ENCODE data around the gene ANKRD12.

Gene ANKRD12

DNA sequence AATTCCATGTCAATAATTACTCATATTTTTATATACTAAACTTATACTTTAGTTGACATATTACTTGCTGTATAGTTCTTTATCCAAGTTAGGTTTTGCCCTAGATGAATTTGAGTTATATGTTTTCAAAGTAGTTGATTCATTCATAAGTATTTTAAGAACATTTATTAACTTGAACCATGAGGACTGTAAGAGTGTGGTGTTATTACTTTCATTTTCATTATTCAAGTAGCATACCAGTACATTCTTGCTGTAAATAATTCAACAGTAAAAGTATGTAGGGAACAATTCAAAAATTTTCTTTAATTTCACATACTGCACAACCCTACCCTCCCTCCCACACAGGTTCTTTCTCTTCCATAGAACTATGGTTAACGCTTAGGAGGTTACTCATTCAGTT lies 75.4 kb downstream of the ANKRD12 start:
- H3F3A ChIP-seq (ENCODE audit: low read depth): no peaks in the 10 kb centered on the region
- peaks cover 7% of the 10 kb centered on the region for H3K4me1 ChIP-seq (ENCODE audit: insufficient read depth, low read length, poor library complexity, severe bottlenecking)
- H3K4me2 ChIP-seq (ENCODE audit: low read depth, low read length, poor library complexity, severe bottlenecking): no peak overlapping the region
- H3K9me3 ChIP-seq (ENCODE audit: insufficient read depth, low read depth, low read length): no peaks in the 10 kb centered on the region
- H3K36me3 ChIP-seq (ENCODE audit: insufficient read depth, low read length): peaks cover 72% of the 10 kb centered on the region
- no peak overlapping the region for H2AFZ ChIP-seq (ENCODE audit: low read length)
- H3K79me2 ChIP-seq (ENCODE audit: insufficient read depth, low read length): no peaks in the 10 kb centered on the region
- no peak overlapping the region for H3K4me3 ChIP-seq (ENCODE audit: low read length, poor library complexity, severe bottlenecking)
- H4K20me1 ChIP-seq (ENCODE audit: insufficient read depth, low read length, poor library complexity, severe bottlenecking): no peaks in the 10 kb centered on the region
- TF ChIP-seq CTCF (conservative IDR thresholded peaks at IDR 0.05; ENCODE audit: low read length): no peak
- no peak for TF ChIP-seq EZH2phosphoT487 (IDR thresholded peaks at IDR 0.05; ENCODE audit: borderline replicate concordance)
- no peaks in the 10 kb centered on the region for H3K9me2 ChIP-seq (replicated peaks; ENCODE audit: low read depth, low read length)
- no peak overlapping the region for H3K9ac ChIP-seq (ENCODE audit: low read depth, low read length, poor library complexity, severe bottlenecking)
- H3K27me3 ChIP-seq (ENCODE audit: insufficient read depth, low read length, poor library complexity, severe bottlenecking): no peaks in the 10 kb centered on the region

DNA sequence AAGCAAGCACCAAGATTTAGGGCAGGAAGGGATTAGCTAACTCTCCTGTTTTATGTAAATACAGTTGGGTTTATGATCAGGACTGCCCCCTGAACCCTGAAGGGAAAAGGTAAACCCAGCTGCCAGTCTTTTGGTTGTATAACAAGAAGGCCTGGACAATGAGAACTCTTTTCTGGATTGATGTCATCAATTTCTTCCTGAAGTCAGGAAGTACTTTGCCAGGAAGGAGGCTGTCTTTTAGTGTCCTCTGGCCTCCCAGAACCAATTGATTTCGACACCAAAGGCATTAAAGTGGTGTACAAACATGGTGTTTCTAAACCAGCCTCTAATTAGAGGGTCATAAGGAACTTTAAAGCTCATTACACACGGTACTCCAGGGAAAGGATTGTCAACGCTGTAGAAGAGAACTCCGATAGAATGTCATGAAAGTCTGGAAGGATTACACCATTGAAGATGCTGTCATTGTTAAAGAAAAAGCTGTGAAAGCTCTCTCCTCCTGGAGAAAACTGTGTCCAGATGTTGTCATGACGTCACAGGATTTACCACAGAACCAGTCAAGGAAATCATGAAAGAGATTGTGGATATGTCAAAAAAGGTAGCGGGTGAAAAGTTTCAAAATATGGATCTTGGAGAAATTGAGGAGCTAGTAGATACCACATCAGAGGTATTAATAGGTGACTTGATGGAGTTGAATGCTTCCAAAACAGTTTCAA lies 78.8 kb downstream of the ANKRD12 start:
- H3K9me2 ChIP-seq (replicated peaks; ENCODE audit: low read depth, low read length): no peaks in the 10 kb centered on the region
- H2AFZ ChIP-seq (ENCODE audit: low read length): no peak overlapping the region
- no peak overlapping the region for H3K4me3 ChIP-seq (ENCODE audit: low read length, poor library complexity, severe bottlenecking)
- H3F3A ChIP-seq (ENCODE audit: low read depth): no peaks in the 10 kb centered on the region
- H3K9me3 ChIP-seq (ENCODE audit: insufficient read depth, low read depth, low read length): no peaks in the 10 kb centered on the region
- TF ChIP-seq CTCF (conservative IDR thresholded peaks at IDR 0.05; ENCODE audit: low read length) (no peak), EZH2phosphoT487 (IDR thresholded peaks at IDR 0.05; ENCODE audit: borderline replicate concordance) (no peak)
- no peaks in the 10 kb centered on the region for H3K79me2 ChIP-seq (ENCODE audit: insufficient read depth, low read length)
- peaks cover 61% of the 10 kb centered on the region for H3K36me3 ChIP-seq (ENCODE audit: insufficient read depth, low read length)
- no peaks in the 10 kb centered on the region for H4K20me1 ChIP-seq (ENCODE audit: insufficient read depth, low read length, poor library complexity, severe bottlenecking)
- H3K27me3 ChIP-seq (ENCODE audit: insufficient read depth, low read length, poor library complexity, severe bottlenecking): no peaks in the 10 kb centered on the region
- no peak overlapping the region for H3K9ac ChIP-seq (ENCODE audit: low read depth, low read length, poor library complexity, severe bottlenecking)
- no peak overlapping the region for H3K4me2 ChIP-seq (ENCODE audit: low read depth, low read length, poor library complexity, severe bottlenecking)
- H3K4me1 ChIP-seq (ENCODE audit: insufficient read depth, low read length, poor library complexity, severe bottlenecking): no peaks in the 10 kb centered on the region

DNA sequence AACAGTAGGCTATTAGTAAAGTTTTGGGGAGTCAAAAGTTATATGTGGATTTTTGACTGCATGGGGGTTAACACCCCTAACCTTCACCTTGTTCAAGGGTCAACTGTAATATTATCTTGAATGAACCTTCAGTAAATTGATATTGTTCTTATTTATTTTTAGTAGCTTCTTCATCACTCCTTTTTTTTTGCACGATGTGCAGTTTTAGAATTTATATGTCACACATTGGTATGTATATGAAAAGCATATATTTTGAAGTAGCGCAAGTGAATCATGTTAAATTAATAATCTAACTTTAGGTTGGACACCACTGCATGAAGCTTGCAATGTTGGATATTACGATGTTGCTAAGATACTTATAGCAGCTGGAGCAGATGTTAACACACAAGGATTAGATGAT lies 79.9 kb downstream of the ANKRD12 start:
- no peak overlapping the region for H2AFZ ChIP-seq (ENCODE audit: low read length)
- H3F3A ChIP-seq (ENCODE audit: low read depth): no peaks in the 10 kb centered on the region
- H3K79me2 ChIP-seq (ENCODE audit: insufficient read depth, low read length): no peaks in the 10 kb centered on the region
- H3K4me1 ChIP-seq (ENCODE audit: insufficient read depth, low read length, poor library complexity, severe bottlenecking): no peaks in the 10 kb centered on the region
- H4K20me1 ChIP-seq (ENCODE audit: insufficient read depth, low read length, poor library complexity, severe bottlenecking): no peaks in the 10 kb centered on the region
- H3K9me3 ChIP-seq (ENCODE audit: insufficient read depth, low read depth, low read length): no peaks in the 10 kb centered on the region
- H3K4me3 ChIP-seq (ENCODE audit: low read length, poor library complexity, severe bottlenecking): no peak overlapping the region
- no peak overlapping the region for H3K4me2 ChIP-seq (ENCODE audit: low read depth, low read length, poor library complexity, severe bottlenecking)
- no peak overlapping the region for H3K9ac ChIP-seq (ENCODE audit: low read depth, low read length, poor library complexity, severe bottlenecking)
- no peaks in the 10 kb centered on the region for H3K9me2 ChIP-seq (replicated peaks; ENCODE audit: low read depth, low read length)
- H3K36me3 ChIP-seq (ENCODE audit: insufficient read depth, low read length): peaks cover 64% of the 10 kb centered on the region
- H3K27me3 ChIP-seq (ENCODE audit: insufficient read depth, low read length, poor library complexity, severe bottlenecking): no peaks in the 10 kb centered on the region
- TF ChIP-seq EZH2phosphoT487 (IDR thresholded peaks at IDR 0.05; ENCODE audit: borderline replicate concordance): no peak
- TF ChIP-seq CTCF (conservative IDR thresholded peaks at IDR 0.05; ENCODE audit: low read length): no peak

Data from Loucy (cell line).